GM12874 (cell line): ENCODE results near the gene PRCD.

Experiments used
- TF ChIP-seq, protein P1 (sequence below): IDR thresholded peaks from 2 replicates; pipeline ENCODE4 v1.5.1; 2011; ENCODE audit warnings: low read depth, mild to moderate bottlenecking, control low read depth, low read length, moderate library complexity; ENCODE audit not compliant: insufficient read depth

The PRCD gene

GRCh38 chr17:76534831-76535732, 4.8 kb upstream of the PRCD start:
- TF ChIP-seq, protein P1, sequence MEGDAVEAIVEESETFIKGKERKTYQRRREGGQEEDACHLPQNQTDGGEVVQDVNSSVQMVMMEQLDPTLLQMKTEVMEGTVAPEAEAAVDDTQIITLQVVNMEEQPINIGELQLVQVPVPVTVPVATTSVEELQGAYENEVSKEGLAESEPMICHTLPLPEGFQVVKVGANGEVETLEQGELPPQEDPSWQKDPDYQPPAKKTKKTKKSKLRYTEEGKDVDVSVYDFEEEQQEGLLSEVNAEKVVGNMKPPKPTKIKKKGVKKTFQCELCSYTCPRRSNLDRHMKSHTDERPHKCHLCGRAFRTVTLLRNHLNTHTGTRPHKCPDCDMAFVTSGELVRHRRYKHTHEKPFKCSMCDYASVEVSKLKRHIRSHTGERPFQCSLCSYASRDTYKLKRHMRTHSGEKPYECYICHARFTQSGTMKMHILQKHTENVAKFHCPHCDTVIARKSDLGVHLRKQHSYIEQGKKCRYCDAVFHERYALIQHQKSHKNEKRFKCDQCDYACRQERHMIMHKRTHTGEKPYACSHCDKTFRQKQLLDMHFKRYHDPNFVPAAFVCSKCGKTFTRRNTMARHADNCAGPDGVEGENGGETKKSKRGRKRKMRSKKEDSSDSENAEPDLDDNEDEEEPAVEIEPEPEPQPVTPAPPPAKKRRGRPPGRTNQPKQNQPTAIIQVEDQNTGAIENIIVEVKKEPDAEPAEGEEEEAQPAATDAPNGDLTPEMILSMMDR, result no peak

- TF ChIP-seq, protein P1, result no peak
Measured at GRCh38 chr17:76535788-76536510, 3.9 kb upstream of the PRCD start.

DNA sequence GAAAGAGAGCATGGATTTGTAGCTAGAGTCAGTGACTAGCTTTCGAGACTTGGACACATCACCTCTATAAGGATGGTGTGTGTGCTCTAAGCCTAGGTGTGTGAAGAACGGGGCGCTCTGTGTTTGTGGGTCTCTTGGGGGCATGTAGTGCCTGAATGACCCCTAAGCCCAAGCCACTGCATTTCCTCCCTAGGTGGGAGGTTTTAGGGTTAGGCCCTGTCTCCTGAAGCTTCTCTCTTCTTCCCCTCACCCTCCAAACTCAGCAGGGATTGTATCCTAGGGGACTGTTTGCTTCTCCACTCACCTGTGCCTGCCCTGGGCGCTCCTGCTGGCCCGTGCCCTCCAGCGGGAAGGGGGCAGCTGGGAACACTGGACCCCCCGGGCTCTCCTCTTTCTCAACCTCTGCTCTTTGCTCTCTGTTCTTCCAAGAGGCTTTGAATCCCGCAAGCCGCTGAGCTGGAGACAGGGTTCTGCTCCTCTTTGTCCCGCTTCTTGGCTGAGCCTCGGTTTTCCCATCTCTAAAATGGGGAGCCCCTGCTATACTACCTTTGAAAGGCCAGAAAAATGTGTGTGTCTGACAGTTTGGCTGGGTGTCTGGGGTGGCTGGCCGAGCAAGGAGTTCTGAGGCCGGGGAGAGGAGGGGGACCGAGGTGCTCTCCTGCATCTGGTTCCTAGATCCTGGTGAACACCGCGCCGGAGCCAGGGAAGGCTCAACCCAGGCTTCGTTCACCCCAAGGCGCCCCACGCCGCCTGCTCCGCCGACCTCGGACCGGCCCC, 3.1 kb upstream of the PRCD start:
- TF ChIP-seq, protein P1, result no peak

- TF ChIP-seq, protein P1, result no peak
Measured at GRCh38 chr17:76537288-76537577, 2.6 kb upstream of the PRCD start.

DNA sequence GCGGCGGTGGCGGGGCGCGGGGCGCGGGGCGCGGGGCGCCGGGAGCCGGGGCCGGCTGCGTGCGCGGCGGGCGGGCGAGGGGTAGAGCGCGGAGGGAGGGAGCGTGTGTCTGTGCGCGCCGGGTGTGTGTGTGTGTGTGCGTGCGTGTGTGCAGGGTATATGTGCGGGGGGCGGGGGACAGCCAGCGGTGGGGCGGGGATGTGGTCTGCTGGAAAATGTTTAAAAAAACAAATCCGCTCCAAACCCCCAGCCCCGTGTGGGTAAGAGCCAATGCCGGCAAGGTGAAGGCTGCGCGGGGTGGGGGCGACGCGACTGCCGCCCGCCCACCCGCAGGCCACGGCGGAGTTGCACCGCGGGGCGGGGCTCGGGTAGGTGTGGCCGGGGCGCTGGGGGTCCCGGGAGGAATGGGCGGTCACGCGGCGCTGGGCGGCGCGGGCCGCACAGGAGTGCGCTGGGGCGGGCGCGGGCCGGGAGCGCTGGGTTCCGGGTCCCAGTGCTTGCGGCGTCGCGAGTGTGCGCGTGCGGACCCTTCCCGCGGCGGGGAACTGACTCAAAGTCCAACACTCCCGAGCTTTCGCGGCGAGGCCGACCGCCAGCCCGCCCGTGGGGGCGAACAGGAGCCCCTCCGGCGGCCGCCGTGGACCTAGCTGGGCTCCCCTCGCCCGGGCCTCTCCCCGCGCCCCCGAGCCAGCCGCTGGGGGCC, 2.1 kb upstream of the PRCD start, which contains the start of gene CYGB:
Gene CYGB (minus strand): TSS at position 132 of the 703 bp plus-strand sequence. CDS start 167 bp downstream, outside the sequence.
- TF ChIP-seq, protein P1, result no peak

DNA sequence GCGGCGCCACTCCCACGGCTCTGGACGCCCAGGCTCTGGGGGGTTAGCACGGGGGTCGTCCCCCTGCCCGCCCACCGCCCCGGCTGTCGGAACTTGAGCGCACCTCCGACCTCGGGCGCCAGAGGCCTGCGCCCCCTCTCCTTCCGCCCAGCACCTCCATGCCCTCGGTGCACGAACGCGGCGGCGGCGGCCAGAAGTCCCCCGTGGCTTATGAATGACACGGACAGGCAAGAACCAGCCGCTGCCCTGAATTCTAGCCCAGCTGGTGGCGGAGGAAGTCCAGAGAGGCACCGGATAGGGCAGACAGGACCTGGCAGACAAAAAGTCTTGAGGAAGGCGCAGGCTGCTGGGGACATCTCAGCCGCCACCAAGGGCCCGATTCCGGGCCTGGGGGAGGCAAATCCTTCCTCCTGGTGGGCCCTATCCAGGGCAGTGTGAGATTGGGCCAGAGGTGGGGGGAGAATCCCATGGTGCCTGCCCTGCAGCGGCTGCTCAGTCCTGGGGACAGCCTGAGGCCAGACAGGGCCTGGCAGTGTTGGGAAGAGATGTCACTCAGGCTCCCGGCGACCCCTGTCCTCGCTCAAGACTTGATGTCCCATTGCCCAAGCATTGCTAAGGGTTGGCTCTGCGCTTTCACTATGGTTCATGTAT, 1.4 kb upstream of the PRCD start:
- TF ChIP-seq, protein P1, result no peak
